GM21528 (cell line): ENCODE results near the gene ZNF219.
"Not testable (repeated sequence)": the region's sequence is repeated elsewhere in the genome, so short reads cannot be mapped to it uniquely, and the experiment has no call there.

ENCODE experiments used
- ATAC-seq: cut with Tn5 transposase; IDR thresholded peaks from one replicate; pipeline ENCODE4 v1.9.1; 2021; ENCODE audit warnings: mild to moderate bottlenecking, moderate library complexity; ENCODE audit not compliant: unreplicated experiment, low FRiP score

ZNF219 gene

GRCh38 chr14:21049271-21049673 lies 49.2 kb downstream of the ZNF219 start:
- no peak for ATAC-seq

- ATAC-seq, result no peak
These were observed 49.8 kb downstream of the ZNF219 start for GRCh38 chr14:21048638-21049037.

- ATAC-seq, result no peak
These were observed 51.1 kb downstream of the ZNF219 start for GRCh38 chr14:21047378-21047781.

DNA sequence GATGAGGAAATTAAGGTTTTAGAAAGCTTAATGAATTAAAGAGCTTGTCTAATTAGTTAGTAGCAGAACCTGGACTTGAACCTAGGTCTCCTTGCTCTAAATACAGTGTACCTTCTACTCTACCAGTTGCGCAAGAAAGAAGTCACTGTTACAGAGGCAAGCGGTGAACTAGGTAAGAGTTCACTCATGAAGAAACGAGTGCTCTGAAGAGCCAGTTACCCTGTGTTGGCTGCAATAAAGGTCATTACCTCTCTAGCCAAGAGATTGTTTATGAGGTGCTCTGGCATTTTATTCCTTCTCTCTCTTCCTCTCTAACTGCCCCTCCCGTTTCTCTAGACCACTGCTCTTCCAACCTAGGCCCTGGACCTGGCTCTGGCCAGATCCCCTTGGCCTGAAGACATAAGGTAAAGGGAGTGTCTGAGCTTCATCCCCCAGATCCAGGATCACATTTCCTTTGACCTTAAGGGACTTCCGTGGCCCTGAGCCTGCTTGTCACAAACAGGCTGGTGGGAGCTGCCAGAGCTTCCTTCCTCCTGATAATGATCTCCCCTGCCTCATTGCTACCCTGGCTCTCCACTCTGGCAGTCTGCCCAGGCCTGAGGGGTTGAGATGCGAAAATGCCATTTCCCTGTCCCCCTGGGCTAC lies 54.4 kb downstream of the ZNF219 start:
- ATAC-seq, result no peak

- no peak for ATAC-seq
These were observed 55.0 kb downstream of the ZNF219 start for GRCh38 chr14:21043387-21043973.

GRCh38 chr14:21042918-21043317 lies 55.5 kb downstream of the ZNF219 start:
- no peak for ATAC-seq

DNA sequence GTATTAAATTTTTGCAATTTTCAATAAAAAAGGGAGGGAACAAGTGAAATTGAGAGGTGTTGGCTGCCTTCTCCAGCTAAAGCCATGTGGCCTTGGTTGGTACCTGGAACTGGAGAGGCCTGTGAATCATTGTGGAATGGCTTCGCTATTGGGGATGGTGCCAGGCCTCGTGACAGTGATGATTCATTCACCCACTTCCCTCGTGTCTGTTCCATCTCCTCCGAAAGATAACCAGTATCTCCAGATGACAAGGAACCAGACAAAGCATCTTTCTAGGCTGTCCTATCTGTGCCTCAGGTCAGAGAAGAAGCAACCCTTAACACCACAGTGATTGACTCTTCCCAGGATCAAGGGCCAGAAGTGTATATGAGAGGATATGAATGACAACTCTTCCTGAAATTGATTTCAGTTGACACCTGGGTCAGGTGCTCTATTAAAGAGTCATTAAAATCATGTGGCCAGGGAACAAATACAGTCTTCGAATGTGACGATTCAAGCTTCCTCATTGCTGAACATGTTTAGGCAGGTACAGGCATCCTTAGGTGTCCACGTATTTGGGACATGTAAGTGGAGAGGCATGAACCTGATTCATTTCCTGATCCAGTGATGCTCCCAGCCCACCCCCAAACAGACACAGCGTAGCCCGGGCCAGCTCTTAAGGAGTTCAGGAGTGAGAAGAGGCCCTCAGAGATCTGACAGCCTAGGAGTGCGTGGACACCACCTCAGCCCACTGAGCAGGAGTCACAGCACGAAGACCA lies 56.6 kb downstream of the ZNF219 start, which contains the start of gene RNASE7:
Gene RNASE7, plus strand, starts transcription at position 687 of the 758 bp plus-strand sequence. CDS start 631 bp downstream, outside the sequence.
- no peak for ATAC-seq

DNA sequence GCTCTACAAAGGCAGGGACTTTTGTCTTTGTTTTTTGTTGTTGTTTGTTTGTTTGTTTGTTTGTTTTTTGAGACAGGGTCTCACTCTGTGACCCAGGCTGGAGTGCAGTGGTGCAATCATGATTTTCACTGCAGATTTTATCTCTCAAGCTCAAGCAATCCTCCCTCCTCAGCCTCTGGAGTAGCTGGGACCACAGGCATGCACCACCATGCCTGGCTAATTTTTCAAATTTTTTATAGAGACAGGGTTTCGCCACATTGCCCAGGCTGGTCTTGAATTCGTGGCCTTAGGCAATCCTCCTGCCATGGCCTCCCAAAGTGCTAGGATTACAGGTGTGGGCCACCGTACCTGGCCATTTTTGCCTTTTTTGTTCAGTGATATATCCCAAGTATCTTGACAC lies 57.5 kb downstream of the ZNF219 start:
- not testable (repeated sequence) for ATAC-seq

DNA sequence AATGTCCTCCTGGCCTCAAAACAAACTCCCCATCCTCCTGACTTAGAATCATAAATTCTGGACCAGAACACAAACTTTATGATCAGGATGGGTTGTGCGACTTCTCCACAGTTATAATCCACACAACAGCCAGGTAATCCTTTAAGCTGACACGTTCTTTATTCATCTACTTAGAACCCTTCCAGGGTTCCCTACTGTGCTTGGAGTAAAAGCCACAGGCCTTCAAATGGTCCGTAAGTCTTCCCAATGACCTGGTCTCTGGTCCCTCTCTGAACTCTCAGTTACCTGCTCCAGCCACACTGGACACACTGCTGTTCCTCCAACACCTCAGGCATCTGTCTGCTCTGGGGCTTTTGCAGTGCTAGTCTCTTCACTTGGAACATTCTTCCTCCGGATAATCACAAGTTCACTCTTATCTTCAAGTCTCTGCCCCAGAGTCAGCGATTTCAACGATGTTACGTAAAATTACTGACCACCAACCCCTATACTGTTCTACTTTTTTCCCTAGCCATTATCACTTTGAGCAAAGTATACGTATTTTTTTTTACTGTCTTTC lies 58.0 kb downstream of the ZNF219 start:
- ATAC-seq, result no peak
